GM18907 (cell line): Measurements from ENCODE around the gene RNF169.

Experiments used
- ATAC-seq: cut with Tn5 transposase; IDR thresholded peaks from one replicate; pipeline ENCODE4 v1.9.1; 2021; ENCODE audit warnings: mild to moderate bottlenecking, moderate library complexity; ENCODE audit not compliant: unreplicated experiment

Gene RNF169, protein sequence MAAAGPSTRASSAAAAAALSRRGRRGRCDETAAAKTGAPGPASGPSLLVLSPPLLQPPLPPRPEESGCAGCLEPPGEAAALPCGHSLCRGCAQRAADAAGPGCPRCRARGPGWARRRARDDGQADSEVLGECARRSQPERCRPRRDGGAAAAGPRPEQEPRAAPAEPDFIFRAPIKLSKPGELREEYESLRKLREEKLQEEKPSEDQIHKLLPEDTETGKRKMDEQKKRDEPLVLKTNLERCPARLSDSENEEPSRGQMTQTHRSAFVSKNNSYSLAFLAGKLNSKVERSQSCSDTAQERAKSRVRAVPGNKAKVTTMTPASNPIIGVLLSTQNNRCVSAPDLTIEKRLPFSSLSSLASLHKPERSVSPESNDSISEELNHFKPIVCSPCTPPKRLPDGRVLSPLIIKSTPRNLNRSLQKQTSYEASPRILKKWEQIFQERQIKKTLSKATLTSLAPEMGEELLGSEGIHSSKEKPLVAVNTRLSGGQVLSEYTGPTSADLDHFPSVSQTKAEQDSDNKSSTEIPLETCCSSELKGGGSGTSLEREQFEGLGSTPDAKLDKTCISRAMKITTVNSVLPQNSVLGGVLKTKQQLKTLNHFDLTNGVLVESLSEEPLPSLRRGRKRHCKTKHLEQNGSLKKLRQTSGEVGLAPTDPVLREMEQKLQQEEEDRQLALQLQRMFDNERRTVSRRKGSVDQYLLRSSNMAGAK

DNA sequence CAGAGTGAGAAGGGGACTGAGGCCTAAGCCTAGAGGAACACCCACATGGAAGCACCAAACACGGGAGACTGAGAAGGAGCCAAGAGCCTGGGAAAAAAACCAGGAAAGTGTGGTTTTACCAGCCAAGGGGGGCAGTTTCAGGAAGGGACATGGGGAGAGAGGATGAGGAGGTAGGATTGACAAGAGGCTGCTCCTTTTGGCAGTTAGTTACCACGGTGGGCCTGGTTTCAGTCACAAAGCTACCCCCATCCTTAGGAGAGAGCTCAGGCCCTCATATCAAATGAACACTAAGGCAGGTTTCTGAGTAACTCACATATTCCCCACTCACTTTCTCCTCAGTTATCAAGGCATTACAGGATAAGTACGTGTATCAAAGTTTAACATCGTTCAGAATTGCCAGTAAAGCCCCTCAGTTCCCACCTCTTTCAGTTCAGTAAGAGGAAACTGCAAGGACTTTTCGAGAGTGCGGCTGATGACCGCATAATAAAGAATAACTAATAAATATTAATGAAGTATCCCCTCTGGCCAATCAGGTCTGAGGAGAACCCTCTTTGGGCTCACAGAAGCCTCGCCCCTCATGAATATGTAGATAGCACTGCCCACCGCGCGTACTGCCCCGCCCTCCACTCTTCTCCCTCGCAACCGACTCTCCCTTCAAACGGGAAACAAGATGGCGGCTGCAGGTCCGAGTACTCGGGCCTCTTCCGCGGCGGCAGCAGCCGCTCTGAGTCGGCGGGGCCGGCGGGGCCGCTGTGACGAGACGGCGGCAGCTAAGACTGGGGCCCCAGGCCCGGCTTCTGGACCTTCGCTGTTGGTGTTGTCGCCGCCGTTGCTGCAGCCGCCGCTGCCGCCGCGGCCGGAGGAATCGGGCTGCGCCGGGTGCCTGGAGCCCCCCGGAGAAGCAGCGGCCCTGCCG, at the start of gene RNF169:
TSS of gene RNF169 (plus strand) at position 639 of the 916 bp plus-strand sequence. CDS start at position 671, 32 bp downstream.
- peak; percentile 97 for ATAC-seq

DNA sequence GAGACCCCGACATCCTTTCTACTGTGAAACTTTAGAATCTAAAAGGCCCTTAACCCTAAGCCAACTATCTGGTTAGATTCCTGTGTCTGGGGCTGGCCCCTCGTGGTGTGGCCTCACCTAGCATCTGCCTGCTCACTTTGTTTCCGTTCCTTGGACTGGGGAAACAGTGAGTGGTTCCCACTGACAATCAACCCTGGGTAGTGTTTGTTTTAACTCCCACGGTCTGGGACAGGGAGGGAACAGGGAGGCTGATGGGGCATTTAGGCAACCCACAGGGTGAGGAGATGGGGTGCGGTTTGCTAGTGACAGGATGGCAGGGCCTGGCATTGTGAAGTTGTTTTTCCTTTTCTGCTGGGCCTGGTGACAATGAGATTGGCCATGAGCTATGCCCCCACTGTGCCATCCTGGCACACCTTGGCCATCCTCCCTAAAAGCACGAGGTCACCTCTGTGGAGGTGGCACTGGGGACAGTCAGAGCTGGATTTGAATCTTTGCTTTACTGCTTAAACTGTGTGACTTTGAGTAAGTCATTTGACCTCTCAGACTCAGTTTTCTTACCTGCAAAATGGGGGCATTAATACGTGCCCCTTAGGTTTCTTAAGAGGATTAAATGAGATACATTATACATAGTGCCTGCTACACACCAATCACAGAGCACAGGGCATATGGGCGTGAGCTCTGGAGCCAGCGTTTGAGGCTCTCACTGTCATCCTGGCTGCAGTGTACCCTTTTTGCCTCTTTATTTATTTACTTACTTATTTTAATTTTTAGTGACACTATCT, 48.8 kb upstream of the RNF169 start:
- no peak for ATAC-seq

DNA sequence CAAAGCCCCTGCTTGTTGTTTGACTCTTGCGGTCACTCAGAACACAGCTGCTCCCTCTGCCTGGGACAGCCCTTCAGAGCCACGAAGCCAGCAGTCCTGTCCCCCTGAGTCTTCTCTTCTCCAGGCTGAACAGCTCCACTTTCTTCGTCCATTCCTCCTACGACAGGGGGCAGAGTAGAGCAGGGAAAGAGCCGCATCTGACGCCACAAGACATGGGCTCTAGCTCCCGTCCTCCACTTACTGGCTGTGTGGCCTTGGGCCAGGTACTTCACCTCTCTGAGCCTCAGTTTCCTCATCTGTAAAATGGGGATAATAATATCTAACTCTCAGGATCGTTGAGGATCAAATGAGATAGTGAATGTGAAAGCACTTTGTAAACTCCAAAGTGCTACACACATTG, 47.3 kb upstream of the RNF169 start:
- no peak for ATAC-seq

DNA sequence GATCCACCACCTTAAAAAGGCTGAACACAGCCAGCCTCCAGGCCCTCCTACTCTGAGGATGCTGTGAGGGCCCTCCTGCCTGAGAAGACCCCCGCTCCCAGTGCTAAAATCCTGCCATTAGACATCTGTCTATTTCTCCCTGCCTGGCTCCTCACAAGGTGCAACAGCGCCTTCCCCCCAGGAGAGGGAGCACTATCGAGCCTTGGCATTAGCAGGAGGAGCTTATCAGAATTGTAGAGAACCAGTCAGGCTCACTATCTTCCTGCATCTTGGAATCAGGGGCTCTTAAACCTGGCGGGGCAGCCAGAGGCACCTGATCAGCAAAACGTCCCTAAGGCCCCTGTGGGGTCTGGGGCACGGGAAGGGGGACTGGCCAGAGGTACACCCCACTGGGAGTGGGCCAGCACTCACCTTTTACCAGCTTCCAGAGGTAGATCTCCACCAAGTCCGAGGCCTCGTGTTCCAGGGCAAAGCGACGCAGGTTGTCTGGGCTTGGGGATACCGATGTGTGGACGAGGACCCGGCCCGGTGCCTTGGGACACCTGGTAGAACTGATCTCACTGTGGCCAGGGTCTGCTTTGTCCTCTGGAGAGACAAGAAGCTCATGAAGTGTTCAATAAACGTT, 46.2 kb upstream of the RNF169 start:
- ATAC-seq, result peak; percentile 68

DNA sequence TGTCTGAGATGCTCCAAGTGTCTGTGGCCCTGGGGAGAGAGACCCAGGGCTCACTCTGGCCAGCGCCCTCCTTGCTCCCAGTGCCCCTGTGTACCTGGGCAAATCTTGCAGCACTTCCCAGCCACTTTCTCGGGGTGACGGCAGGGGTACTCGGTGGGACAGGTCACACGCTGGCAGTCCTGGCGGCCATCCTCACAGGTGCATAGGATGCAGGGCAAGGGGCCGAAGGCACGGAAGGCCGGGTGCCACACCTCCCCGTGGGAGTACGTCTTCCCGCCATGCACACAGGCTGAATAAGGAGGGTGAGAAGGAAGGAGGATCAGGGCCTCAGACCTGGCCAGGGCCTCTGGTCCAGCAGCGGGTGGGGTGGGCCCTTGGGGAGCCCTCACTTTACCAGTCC, 45.4 kb upstream of the RNF169 start:
- ATAC-seq, result no peak

DNA sequence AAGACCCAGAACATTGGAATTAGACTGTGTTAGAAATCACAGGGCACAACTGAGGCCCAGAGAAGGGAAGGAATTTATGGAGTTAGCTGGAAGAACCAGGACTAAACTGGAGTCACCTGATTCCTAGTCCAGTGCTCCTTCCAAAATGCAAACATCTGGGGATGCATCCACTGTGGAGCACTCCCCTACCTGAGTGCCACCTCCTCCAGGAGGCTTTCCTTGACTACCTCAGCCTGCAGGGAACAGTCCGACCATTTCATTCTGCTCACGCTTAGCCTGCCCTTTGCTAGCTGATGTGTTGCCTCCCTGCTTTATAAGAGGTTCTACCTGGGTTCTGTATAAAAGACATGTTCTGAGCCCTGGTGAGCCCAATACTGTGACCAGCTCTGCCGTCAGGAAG, 41.5 kb upstream of the RNF169 start:
- no peak for ATAC-seq

DNA sequence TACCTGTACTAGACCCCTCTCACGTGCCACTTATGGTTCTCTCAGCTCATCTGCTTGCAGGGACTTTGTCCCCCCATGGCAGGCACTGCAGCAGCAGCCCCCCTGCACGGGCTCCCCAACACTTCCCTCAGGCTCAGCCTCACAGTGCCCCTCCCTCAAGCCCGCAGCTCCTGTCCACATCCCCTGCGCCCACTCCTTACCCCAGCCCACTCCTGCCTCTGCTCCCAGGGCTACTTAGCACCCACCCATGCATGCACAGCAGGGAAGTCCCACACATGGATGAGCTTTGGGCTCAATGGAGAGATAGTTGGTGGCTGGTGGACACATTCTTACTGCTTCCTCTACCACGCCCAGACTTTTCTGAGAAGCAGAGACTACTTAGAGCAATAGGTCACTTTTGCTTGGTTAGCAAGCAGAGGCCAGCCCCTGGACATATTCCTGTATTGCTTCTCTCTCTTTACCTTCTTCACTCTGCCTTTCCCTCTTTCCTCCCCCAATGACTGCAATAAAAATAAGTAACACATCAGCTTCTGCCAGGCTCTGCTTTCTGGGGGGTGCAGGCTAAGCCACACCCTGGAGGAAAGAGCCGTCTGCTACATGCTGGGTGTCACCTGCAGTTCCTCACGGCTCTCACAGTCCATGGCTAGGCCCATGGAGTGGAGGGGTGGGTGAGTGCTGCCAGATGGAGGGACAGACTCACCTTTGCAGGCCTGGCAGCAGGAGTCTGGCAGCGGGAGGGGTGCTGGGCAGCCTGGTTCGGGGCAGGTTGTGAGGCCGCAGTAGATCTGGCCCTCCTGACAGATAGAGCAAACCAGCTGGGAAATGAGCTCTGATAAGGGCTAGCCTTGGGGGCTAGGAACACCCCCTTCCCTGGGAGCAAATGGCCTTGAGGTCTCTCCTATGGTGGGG, 40.8 kb upstream of the RNF169 start:
- ATAC-seq, result no peak

DNA sequence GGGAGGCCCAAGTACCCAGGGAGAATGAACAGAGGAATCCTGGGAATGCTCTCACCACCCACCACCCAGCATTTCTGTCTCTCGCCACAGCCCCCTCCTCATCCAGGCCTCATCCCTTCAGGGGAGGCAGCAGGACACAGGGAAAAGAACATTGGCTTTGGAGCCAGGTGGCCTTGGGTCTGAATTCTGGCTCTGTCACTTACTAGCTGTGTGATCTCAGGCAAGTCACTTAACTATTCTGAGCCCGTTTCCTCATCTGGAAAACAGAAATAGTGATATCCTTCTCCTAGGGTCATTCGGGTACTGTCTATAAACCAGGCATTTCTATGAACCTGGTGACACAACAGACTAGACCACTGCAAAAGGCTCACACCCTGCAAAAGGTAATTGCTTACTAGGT, 39.5 kb upstream of the RNF169 start:
- no peak for ATAC-seq

DNA sequence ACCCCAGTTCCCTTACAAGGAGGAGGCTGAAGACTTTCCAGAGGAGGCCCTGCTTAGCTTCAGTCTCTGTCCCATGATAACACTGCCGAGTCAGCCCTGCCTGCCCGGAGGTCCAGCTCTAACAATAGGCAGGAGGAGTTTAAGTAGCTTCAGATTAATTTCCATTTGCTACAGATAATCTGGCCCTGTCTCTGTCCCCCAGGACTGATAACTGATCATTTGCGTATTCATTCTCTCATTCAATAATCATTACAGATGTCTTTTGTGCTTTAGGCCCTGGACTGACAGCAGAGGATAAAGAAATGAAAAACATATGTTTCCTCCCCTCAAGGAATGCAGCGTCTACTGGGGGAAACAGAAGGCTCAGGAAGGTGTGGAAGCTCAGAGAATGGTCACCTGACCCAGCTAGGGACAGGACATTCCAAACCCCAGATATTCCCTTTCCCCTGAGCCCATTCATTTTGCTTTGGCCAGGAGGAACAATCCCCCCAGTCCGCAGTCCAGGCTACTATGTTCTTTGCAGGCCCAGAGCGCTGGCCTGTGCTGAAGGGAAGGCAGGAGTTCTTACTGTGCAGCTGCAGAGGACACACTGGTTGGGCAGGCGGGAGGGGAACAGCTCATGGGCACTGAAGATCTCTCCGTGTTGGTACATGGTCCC, 38.2 kb upstream of the RNF169 start:
- no peak for ATAC-seq

DNA sequence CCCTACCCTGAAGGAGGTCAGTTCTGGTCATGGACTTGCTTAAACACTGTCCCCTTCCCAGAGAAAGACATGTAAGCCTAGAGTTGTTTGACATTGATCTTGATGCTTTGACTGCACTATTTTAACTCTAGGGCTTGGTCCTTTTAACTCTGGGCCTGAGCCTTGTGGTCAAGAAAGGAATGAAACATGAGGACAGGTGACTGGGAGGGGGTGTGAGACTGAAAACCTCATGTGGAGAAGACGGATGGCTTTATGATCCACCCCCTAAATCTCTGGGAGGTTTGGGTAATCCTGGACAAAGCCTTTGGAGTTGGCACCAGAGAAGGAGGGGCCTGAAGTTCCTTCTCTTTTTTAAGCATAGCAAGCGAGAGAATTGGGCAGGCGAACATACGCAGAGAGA, 35.0 kb upstream of the RNF169 start:
- ATAC-seq, result no peak

DNA sequence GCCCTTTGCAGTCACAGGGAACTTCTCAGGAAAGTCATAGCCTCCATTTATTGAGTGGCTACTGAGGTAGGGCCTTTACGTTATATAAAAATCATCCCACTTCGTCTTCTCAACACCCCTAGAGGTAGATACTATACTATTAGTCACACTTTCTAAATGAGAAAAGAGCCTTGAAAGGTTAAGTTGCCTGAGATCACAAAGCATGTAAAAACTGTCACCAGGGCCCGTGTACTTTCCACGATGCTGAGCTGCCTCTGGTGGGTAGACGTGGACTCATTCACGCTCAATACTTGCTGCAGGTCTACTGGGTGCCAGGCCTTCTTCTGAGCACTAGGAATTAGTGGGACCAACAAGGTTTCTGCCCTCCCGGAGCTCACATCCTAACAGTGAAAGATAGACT, 33.7 kb upstream of the RNF169 start:
- ATAC-seq, result no peak

DNA sequence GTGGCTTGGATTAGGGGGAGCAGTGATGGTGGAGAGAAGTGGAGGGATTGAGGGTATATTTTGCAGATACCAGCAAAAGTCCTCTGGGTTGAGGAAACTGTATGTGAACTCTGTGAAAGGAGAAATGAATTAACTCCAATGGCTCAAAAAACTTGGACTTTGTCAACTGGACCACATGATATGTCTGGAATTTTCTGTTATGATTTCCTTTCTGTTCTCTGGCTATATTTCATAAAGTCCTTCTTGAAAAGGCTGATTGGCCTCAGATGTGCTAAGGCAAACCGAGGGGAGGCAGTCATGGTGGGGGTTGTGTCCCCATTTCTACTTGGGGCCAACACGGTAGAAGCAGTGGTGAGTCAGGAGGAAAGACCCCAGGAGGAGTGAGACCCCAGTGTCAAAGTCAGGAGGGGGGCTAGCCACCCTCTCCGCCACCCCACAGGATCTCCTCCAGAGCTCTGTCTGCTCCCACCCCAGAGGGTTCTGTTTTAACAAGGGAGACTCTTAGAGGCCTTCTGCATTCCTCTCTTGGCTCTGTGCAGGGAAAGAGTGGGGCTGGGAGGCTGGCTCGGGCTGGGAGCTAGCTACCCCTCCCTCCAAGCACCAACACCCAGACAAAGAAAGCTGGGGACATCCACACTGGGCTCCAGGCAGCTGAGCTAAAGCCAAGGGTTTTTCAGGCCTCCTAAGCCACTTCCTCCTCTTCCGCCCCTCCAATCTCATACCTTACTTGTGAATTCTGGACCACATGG, 31.3 kb upstream of the RNF169 start:
- ATAC-seq, result no peak

DNA sequence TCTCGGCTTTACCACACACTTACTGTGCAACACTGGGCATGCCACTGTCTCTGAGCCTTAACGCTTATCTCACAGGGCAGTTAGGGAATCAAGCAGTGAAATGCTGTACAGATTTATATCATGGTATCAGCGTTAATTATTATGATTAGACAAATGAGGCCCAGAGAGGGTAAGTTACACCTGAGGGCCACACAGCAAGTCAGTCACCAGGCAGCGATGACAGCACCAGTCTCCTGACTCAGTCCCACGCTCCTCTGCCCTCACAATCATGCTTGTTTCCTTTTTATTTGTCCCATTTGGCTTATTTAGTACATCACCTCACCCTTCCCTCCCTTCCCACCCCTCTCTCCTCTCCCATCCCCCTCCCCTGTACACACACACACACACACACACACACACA, 29.6 kb upstream of the RNF169 start:
- ATAC-seq, result no peak

DNA sequence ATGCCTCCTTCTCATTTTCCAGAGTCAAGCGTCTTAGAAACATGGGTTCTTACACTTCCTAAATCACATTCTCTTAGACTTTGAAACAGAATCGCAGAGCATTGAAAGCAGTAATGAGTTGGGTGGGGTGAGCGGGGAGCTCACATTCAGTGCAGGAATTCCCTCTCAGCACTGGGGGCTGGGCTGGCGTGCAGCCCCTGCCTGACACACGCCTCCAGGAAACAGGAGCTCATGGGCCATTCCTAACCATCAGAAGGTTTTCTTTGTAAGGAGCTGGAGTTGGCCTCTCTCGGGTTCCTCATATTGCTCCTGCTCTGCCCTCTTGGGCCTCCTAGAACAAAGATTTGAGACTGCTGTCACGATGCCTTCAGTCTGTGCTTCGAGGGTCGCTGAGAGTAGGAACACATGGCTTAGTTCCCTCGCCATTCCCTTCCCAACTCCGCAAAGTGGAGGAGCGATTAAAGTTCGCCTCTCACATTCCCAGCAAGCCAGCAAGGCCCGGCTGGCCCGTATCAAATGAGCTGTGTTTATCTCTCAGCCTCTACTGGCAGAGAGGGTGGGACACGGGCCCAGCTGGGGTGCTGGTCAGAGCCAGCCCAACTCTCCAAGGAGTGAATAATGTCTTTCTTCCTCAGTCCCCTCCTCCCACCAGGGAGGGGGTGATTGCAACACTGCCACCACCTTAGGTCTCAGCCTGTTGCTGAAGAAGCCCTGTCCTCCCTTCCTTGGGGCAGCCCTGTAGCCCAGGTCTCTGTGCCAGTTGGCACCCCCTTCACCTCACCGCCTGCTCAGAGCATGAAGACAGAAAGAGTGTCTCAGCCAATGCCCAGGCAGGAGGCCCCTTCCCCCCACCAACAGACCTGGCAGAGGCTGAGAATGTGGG, 27.8 kb upstream of the RNF169 start:
- no peak for ATAC-seq

DNA sequence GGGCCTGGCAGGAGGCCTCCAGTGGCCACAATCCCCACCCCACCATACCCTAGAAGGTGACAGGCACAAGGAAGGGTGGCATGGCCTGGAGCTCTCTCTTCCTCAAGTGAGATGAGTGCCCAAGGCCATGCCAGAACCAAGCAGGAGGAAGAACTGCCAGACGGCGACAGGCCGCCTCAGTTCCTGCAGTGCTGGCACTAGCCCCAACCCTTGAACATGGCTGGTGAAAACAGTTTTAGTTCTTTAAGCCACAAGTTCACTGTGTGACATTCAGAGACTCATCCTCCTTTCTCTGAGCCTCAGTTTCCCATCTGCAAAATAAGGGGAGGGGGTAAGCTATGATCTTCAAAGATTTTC, 27.2 kb upstream of the RNF169 start:
- ATAC-seq, result no peak

DNA sequence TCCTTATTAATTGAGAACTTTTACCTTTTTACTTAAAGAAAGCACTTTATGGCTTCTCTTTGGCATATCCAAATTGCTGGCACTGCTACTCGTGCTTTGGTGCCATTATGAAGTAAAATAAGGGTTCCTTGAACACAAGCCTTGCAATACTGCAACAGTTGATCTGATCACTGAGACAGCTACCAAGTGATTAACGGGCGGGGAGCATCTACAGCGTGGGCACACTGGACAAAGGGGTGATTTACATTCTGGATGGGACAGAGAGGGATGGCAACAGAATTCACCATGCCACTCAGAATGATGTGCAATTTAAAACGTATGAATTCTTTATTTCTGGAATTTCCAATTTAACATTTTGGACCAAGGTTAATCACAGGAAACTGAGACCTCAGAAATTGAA, 25.1 kb upstream of the RNF169 start:
- ATAC-seq, result no peak

DNA sequence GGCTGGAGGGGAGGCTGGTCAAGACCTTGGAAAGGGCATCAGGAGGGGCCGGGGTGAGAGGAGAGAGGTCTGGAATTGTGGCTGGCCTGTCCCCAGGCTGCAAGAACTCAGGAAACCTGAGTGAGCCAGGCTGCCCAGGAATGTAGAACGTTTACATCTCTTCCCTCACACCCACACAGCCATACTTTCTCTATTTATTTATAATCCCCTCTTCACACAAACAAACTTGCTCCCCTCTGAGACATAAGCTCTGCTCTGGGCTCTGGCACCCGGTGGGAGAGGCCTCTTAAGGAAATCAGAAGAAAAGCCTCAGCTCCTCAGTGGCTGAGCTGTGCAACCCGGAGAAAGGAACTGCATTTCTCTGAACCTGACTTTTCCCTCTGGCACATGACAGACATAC, 22.9 kb upstream of the RNF169 start:
- no peak for ATAC-seq
